Vagina (tissue), 2 donors: Measurements from ENCODE around the gene ZDHHC3. TPM values are rescaled to one million over a fixed set of nuclear protein-coding genes. Genes with fewer than 3 reads are reported as not detected.
"Not testable (repeated sequence)": the region's sequence is repeated elsewhere in the genome, so short reads cannot be mapped to it uniquely, and the experiment has no call there.

Experiments used
- DNase-seq, 2 donors: peaks; one replicate each; pipeline ENCODE4 v3.0.0-alpha.2; 2017; ENCODE audit errors: extremely low spot score in 2 of 2
- H3K27ac ChIP-seq: fragments of 200-600 bp; sonication (generic); one replicate; pipeline ENCODE4 v1.5.1; 2019
- H3K27me3 ChIP-seq: fragments of 200-600 bp; sonication (generic); one replicate; pipeline ENCODE4 v1.5.1; 2019
- H3K36me3 ChIP-seq, 2 donors: fragments of 200-600 bp; sonication (generic); one replicate each; pipeline ENCODE4 v1.5.1; 2017 to 2019
- H3K4me1 ChIP-seq: fragments of 200-600 bp; sonication (generic); one replicate; pipeline ENCODE4 v1.5.1; 2019
- H3K4me3 ChIP-seq, 2 donors: fragments of 200-600 bp; sonication (generic); 1 replicate in 1 of 2; 2 replicates in 1 of 2; pipeline ENCODE4 v1.5.1; 2016 to 2019
- H3K9me3 ChIP-seq: fragments of 200-600 bp; sonication (generic); one replicate; pipeline ENCODE4 v1.5.1; 2019
- POLR2A ChIP-seq, 2 donors: fragments of 450-650 bp; IDR thresholded peaks; one replicate each; pipeline ENCODE4 v1.6.1; 2017; ENCODE audit warnings: antibody characterized with exemption in 2 of 2, mild to moderate bottlenecking in 2 of 2, moderate library complexity in 2 of 2
- POLR2AphosphoS5 ChIP-seq, 2 donors: sonication (generic); formaldehyde crosslinking; IDR thresholded peaks; one replicate each; pipeline ENCODE4 v1.9.0; 2017; ENCODE audit warnings: antibody characterized with exemption in 2 of 2, mild to moderate bottlenecking in 2 of 2, low read depth in 1 of 2; ENCODE audit not compliant: insufficient read depth in 1 of 2
- intact Hi-C: fragments of 100-400 bp; cut with DNase I; formaldehyde crosslinking; loops from one replicate; pipeline ENCODE4 v1.15.1; 2023
- total RNA-seq: library from RNA; depleted of rRNA; stranded (reverse); fragments of >200 nt; gene quantifications from one replicate; pipeline ENCODE4 v1.2.3, GENCODE V29; 2016
- TF ChIP-seq, protein P1 (sequence below), 3 experiments: fragments of 450-650 bp in 2 of 3; fragments of 200-600 bp in 1 of 3; sonication (generic) in 1 of 3; IDR thresholded peaks; one replicate each; pipeline ENCODE4 v1.5.1; 2017 to 2019; ENCODE audit warnings: antibody characterized with exemption in 3 of 3, mild to moderate bottlenecking in 2 of 3, moderate library complexity in 2 of 3

The ZDHHC3 gene
- total RNA-seq, 1 donor from 2014 or later: 83.5 TPM

DNA sequence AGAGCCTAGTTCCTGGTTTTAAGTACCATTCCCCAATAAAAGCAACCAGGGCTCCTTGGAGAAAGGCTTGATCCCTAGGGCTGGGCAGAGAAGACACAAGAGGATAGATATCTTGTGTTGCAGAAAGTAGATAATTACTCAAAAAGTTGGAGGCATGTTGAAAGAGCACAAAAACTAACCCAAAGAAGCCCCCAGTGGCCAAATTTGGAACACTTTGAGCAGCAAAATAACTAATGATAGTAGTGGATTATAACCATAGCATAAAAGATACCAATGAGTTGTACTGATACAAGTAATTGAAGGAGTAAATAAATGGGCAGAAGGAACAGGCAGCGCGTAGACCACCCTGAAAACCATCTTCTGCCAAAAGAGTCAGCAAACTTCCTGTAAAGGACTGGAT lies 12.1 kb upstream of the ZDHHC3 start:
- peaks cover 43% of the 10 kb centered on the region for H3K4me1 ChIP-seq
- no peak overlapping the region for H3K4me3 ChIP-seq
- H3K27me3 ChIP-seq: no peaks in the 10 kb centered on the region
- no peak for TF ChIP-seq POLR2A (IDR thresholded peaks at IDR 0.05)
- TF ChIP-seq POLR2AphosphoS5 (IDR thresholded peaks at IDR 0.05; ENCODE audit: insufficient read depth in 1 of 2, low read depth in 1 of 2): no peak
- TF ChIP-seq, protein P1, sequence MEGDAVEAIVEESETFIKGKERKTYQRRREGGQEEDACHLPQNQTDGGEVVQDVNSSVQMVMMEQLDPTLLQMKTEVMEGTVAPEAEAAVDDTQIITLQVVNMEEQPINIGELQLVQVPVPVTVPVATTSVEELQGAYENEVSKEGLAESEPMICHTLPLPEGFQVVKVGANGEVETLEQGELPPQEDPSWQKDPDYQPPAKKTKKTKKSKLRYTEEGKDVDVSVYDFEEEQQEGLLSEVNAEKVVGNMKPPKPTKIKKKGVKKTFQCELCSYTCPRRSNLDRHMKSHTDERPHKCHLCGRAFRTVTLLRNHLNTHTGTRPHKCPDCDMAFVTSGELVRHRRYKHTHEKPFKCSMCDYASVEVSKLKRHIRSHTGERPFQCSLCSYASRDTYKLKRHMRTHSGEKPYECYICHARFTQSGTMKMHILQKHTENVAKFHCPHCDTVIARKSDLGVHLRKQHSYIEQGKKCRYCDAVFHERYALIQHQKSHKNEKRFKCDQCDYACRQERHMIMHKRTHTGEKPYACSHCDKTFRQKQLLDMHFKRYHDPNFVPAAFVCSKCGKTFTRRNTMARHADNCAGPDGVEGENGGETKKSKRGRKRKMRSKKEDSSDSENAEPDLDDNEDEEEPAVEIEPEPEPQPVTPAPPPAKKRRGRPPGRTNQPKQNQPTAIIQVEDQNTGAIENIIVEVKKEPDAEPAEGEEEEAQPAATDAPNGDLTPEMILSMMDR (IDR thresholded peaks at IDR 0.05): no peak
- peaks cover 0 to 14% of the 10 kb centered on the region in 2 donors for H3K36me3 ChIP-seq
- no peak for DNase-seq
- H3K9me3 ChIP-seq: no peaks in the 10 kb centered on the region
- intact Hi-C loops: no loop called here
- no peak overlapping the region for H3K27ac ChIP-seq

DNA sequence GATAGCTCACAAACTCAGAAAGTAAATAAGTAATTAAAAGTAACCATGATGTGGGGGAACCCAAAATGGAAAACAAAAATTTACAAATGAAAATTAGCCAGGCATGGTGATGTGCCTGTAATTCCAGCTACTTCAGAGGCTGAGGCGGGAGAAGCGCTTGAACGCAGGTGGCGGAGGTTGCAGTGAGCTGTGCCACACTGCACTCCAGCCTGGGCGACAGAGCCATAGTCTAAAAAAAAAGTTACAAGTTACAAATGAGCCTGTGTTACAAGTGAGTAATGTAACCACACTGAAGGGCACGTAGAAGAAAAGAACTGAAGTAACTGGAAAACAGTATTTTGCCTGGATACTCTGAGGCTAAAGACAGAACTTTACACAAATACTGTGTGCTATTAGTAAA lies 11.4 kb upstream of the ZDHHC3 start:
- no peak overlapping the region for H3K4me3 ChIP-seq
- H3K27ac ChIP-seq: no peak overlapping the region
- peaks cover 0 to 14% of the 10 kb centered on the region in 2 donors for H3K36me3 ChIP-seq
- intact Hi-C loops: no loop called here
- no peaks in the 10 kb centered on the region for H3K9me3 ChIP-seq
- H3K4me1 ChIP-seq: peaks cover 43% of the 10 kb centered on the region
- TF ChIP-seq POLR2AphosphoS5 (IDR thresholded peaks at IDR 0.05; ENCODE audit: insufficient read depth in 1 of 2, low read depth in 1 of 2): no peak
- TF ChIP-seq, protein P1 (IDR thresholded peaks at IDR 0.05): no peak
- no peak for TF ChIP-seq POLR2A (IDR thresholded peaks at IDR 0.05)
- no peak for DNase-seq
- H3K27me3 ChIP-seq: no peaks in the 10 kb centered on the region

- H3K9me3 ChIP-seq, DNase-seq, H3K4me3 ChIP-seq, H3K27ac ChIP-seq, H3K27me3 ChIP-seq, intact Hi-C loops: not testable (repeated sequence)
- H3K36me3 ChIP-seq: peaks cover 0 to 12% of the 10 kb centered on the region in 2 donors
- H3K4me1 ChIP-seq: peaks cover 52% of the 10 kb centered on the region
Measured at GRCh38 chr3:44986330-44986729, 10.4 kb upstream of the ZDHHC3 start.

DNA sequence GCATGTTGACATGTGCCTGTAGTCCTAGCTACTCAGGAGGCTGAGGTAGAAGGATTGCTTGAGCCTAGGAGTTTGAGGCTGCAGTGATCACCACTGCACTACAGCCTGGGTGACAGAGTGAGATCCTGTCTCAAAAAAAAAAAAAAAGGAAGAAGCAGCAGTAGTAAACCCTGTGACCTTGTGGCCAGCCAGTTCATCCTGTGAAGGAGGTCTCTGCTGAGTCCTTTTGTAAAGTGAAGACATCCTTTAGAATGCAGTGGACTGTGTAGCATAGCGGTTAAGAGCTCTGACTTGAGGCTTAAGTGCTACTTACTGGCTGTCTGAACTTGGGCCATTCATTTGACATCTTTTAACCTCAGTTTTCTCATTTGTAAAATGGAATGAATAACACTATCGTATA lies 8.4 kb upstream of the ZDHHC3 start:
- intact Hi-C loops: no loop called here
- Histone ChIP-seq H3K36me3 (peaks cover 0 to 4% of the 10 kb centered on the region in 2 donors), H3K4me3 (no peak overlapping the region), H3K27me3 (no peaks in the 10 kb centered on the region), H3K4me1 (peaks cover 69% of the 10 kb centered on the region), H3K27ac (peak overlapping the region; percentile 75), H3K9me3 (no peaks in the 10 kb centered on the region)
- no peak for DNase-seq
- TF ChIP-seq POLR2AphosphoS5 (IDR thresholded peaks at IDR 0.05; ENCODE audit: insufficient read depth in 1 of 2, low read depth in 1 of 2) (no peak), POLR2A (IDR thresholded peaks at IDR 0.05) (no peak)
- TF ChIP-seq, protein P1 (IDR thresholded peaks at IDR 0.05): no peak

- no peaks in the 10 kb centered on the region for H3K9me3 ChIP-seq
- DNase-seq: no peak
- no peaks in the 10 kb centered on the region for H3K36me3 ChIP-seq
- intact Hi-C loops: no loop called here
- H3K4me1 ChIP-seq: peaks cover 76% of the 10 kb centered on the region
- H3K27ac ChIP-seq: peak overlapping the region; percentile 75
- no peaks in the 10 kb centered on the region for H3K27me3 ChIP-seq
- H3K4me3 ChIP-seq: no peak overlapping the region
- TF ChIP-seq, protein P1 (IDR thresholded peaks at IDR 0.05): no peak
- TF ChIP-seq POLR2A (IDR thresholded peaks at IDR 0.05) (no peak), POLR2AphosphoS5 (IDR thresholded peaks at IDR 0.05; ENCODE audit: insufficient read depth in 1 of 2, low read depth in 1 of 2) (peak in 1 of 2 donors; percentile 91)
Measured at GRCh38 chr3:44983484-44983941, 7.5 kb upstream of the ZDHHC3 start.
